MV-4-11 (cell line): ENCODE measurements around the gene PRKCA.

Source experiments
- DNase-seq: peaks from one replicate; lab custom pipeline; 2025; lab: John Stamatoyannopoulos, UW

PRKCA gene

DNA sequence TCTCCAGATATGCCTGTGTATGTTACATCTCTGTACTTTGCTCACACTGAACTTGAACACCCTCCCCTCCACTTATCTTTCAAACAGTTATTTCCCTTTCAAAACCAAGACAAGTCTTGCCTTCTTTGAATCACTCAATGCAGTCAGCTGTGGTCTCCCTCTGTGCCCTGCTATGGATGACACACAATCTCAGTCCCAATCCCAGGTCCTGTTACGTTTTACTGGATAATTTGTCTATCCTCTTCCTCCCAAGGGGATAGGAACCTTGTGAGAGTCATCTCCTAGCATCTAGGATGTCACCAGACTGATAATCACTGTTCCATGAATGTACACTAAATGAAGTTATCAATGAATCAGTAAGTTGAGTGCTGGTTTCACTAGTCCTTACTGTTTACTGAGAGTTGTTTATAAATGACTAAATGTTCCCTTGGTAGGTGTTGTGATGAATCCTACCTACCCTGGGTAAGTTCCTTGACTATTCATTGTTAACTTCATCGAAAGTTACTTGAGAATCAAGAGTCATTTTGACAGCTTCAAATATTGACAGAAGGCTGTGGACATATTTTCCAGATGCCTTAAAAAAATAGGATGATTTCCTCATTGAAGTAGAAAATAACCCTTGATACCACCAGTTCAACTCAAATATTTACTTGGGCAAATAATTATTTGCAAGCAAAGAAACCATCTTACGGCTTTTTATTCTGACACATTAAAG, 244.9 kb downstream of the PRKCA start:
- DNase-seq, result no peak

DNA sequence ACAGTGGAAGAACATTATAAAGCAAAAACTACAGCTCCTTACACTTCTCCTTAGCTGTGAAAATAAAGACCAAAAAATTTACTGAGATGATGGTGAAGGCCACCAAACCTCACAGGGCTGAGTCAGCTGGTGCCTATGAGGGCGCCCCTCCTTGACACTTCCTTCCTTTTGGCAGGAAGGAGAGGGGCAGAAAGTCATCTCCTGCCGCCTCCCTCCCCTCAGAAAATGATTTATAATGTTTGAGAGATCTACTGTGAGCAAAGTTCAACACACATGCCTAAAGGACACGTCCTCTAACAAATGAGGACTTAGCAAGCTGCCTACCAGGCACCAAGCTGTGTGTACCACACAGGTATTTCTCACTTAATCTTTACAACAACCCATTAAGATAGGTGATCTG, 245.7 kb downstream of the PRKCA start:
- DNase-seq, result no peak

DNA sequence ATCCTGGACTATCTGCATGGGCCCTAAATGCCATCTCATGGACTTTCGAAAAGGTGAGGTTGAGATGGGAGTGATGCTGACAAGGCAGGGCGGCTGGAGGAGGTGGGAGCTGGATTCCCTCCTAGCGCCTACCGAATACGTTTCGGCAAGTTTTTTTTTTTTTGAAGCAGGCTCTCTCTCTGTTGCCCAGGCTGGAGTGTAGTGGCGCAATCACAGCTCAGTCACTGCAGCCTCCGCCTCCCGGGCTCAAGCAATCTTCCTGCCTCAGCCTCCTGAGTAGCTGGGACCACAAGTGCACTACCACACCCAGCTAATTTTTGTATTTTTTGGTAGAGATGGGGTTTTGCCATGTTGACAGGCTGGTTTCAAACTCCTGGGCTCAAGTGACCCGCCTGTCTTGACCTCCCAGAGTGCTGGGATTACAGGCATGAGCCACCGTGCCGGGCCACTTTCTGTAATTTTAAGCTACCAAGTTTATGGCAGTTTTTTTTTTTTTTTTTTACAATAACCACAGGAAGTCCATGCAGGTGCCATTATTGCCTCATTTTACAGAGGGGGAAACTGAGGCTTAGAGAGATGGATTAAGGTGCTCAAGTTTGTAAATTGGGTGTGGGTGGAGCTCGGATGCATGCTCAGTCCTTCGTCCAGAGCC, 246.4 kb downstream of the PRKCA start:
- no peak for DNase-seq

DNA sequence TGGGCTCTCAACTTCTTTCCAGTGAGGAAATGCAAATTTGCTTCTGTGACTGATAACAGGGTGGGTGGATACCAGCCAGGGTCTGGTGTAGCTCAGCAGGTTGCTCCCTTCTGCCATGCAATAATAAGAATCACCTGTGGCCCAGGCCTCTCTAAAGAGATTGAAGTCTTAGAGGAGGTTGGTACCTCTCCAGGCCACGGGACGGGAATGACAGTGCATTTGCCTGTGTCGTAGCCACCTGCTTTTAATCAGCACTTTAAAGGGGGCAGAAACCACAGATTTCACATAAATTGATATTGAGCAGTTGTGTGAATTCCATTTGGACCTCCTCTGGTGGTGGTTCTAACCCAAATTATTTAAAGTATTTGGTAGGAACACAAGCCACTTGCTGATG, 246.9 kb downstream of the PRKCA start:
- DNase-seq, result no peak

DNA sequence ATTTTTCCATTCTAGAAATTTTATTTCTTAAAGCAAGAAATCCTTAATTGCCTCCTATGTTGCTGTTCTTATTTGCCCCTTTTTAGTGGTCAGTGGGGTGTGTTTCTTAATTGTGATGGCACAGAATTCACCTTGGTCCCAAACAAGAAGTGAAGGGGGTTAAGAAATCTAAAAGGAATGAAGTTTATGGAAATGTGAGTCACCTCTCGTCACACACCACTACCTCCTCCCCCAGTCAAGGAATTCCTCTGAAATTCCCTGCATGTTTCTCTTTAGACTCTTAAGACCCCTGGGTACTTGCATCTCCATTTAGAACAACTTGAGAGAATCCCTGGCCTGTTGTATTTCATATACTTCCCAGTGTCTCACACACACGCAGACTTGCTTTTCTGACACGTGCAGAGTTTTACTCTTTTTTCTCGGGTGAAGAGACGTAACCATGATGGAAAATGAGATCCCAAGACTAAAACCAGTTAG, 247.4 kb downstream of the PRKCA start:
- DNase-seq, result no peak

DNA sequence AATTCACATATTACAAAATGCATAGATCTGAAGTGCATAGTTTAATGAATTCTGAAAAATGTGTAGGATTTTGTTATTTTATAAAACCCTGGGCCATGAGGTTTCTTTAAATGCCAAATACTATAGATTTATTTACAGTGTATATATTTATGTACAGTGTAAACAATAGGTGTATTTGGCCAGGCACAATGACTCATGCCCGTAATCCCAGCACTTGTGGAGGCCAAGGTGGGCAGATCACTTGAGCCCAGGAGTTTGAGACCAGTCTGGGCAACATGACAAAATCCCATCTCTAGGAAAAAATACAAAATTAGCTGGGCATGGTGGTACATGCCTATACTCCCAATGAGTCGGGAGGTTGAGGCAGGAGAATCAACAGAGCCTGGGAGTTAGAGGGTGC, 249.4 kb downstream of the PRKCA start:
- no peak for DNase-seq

DNA sequence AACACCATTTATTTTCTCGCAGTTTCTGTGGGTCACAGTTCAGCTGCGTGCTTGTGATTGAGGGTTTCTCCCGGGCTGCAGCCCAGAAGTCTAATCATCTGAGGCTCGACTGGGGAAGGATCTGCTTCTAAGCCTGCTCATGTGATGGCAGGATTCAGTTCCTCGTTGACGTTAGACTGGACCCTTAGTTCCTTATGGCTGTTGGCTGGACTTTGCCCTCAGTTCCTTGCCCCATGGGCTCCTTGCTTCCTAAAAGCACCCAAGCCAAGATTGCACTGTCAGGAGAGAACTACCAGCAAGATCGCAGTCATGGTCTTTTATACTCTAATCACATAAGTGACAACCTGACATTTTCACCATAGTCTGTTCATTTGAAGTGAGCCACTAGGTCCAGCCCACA, 250.0 kb downstream of the PRKCA start:
- DNase-seq, result peak; percentile 48

DNA sequence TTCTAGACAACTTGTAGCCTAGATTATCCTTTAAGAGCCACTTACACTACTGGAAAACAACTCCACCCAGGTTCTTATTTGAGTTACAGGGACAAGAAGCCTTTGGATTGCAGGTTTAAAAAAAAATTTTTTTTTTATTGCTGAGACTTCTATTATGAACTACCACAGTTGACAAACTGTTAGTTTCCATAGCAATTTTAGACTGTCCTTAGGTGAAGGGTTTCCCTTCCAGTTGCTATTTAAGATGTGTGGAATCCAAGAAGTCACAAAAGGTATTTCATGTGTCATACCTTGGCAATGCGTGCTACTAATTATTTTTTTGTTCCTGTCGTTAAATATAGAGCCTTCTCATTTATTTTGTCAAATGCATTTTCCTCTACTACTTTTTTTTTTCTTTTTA, 253.2 kb downstream of the PRKCA start:
- no peak for DNase-seq

DNA sequence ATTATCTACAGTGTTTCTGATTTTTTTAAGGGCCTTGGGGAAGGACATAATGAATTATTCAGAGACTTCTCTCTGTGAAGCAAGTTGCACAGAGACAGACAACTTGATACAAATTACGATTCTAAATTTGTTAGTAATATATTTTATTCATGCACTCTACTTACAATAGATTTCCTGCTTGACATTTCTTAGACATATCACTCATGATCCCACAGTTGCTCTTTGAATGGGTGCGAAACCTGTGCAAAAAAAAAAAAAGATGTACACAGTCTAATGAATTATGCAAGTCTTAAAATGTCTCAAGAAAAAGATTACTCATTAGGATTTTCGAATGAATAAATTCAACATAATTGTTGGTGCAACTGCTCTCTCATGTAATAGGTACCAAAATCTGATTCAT, 254.8 kb downstream of the PRKCA start:
- DNase-seq, result no peak

DNA sequence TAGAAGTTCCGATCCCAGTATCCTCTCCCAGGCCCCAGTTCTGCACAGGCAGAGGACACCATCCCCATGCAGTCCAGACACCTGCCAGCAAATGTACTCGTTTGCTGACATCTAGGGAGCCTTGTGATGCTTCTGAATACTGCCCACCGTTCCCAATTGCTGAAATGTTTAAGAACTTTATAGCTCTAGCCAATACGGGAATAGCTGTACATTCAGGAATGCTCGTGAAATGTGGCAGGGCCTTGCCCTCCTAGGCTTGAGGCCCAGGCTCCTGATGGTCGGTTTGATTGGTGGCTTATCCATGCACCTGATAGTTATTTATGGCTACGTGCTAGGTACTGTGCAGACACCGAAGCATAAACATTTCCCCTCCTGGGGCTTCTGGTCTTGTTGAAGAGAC, 255.5 kb downstream of the PRKCA start:
- DNase-seq, result no peak

DNA sequence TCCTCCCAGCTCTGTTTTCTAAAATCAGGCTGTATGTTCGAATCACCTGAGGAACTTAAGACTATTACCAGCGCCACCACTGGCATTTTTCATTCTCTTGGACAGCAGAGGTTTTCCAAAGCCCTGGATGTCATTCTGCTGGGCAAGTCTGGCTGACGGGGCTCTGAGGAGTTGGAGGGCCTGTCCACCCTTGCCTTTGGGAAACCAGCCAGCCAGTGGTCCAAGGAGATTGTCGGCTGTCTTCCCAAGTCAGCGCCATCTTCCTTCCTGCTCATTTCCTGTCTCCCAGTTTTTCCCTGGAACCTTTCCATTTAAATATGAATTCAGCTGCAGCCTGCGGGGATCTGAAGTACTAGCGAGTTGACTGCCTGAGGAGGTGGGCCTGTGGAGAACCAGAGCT, 258.3 kb downstream of the PRKCA start:
- no peak for DNase-seq

DNA sequence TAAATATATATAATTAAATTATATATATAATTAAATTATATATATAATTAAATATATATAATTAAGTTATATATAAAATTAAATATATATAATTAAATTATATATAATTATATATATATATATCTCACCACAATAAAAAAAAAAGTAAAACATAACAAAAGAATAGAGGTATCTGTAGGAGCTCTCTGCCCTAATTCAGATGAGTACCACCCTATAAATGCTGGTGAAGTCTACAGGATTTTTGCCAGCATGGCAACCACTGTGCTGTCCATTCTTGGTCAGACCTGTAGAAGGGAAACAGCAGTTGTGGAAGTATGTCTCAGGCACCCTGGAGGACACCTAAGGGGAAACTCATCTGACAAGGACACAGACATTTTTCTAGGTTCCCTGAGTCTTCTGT, 259.7 kb downstream of the PRKCA start:
- DNase-seq, result no peak

DNA sequence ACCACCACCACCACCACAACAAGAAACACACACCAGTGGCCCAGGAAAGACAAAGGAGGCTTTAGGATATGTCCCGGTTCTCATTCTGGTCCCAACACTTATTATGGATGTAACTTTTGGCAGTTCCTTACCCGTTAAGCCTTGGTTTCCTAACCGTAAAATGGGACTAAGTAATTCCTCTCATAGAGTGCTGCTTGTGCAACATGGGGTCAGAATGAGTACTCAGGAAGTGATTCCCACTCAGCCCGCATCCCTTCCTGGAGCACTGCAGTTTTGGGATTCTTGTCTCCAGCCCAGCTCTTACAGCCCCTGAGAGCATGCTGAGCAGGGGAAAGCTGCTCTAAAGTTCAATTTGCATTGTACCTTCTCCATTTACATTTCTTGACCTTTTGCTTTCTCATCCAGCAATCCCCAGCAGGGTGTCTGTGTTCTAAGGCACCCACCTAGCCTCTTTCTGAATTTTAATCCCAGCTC, 262.6 kb downstream of the PRKCA start:
- DNase-seq, result no peak

DNA sequence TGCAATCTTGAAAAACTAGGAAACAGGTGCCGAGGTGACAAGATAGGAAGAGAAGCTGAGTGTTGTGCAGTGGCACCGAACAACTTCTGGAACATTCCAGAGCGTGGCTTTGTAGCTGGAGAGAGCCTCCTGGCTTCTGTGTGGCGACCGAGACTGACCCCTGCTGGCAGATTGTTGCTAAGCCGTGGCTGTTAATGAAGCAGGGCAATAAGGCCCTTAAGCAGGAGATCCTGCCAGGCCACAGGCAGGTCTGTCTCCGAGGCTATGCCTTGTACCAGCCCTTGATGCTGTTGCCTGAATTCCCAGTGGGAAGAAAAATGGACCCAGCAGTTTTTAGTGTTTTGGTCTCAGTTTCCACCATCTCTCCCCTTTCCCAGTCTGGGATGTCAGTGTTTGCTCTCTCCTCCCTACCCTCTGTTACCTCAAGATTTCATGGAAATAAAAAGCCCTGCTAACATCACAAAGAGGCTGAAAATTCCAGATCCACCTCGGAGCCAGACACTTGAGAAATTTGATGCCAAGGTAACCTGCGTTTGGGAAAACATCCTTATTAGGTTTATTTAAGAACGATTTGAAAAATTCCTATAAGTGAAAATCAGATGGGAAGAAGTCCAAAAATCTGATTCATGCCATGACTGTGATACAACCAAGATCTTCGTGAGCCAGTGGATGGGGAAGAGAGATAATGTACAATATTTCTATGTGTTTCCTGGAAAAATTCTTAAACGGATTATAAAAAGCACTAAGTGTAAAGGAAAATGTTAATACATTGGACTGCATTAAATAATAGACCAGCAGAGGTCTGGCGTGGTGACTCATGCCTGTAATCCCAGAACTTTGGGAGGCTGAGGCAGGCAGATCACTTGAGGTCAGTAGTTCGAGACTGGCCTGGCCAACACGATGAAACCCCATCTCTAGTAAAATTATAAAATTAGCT, 265.1 kb downstream of the PRKCA start:
- DNase-seq, result peak; percentile 68

DNA sequence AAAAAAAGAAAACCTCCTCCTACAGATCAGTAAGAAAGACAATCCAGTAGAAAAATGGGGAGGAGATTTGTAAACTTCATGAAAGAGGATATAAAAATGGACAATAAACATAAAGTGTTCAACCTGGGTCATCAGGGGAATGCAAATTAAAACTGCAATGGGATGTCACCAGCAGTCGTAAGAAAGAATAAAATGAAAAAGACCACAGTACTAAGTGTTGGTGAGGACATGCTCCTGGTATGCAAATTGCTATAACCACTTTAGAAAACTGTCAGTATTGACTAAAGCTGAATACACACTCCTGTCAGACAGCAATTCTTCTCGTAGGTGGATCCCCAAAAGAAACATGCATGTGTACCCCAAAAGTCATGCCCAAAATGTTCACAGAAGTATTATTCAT, 267.2 kb downstream of the PRKCA start:
- no peak for DNase-seq

DNA sequence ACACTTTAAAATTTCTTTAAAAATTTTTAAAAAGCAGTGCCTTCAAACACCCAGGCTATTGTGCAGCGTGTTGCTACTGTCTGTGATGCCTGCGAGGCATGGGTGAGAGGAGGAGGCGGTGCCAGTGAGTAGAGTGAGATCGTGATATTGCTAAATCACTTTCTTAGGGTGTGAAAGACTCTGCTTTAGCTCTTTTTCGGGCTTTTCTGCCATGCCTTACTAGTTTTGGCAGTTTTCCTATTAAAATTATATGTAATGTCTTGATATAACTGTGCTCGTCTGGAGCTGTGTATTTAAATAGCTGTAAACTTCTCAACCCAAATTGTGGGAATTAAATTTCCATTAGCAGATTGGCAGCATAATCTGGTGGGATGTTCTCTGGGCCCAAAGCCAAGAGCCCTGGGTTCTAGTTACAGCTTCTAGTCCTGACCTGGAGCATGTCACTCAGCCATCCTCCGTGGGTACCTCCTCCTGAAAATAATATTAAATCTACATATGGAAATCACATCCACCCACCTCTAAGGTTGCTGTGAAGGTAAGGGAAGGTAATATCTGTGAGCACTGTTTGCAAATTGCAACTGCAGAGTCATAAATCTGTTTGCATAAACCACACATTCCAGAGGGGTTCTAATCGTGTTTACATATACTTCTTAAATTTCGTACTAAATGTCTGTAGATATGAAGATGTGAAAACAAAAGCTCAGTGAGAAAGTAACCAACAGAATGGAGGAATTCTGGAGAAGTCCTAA, 268.2 kb downstream of the PRKCA start:
- no peak for DNase-seq

DNA sequence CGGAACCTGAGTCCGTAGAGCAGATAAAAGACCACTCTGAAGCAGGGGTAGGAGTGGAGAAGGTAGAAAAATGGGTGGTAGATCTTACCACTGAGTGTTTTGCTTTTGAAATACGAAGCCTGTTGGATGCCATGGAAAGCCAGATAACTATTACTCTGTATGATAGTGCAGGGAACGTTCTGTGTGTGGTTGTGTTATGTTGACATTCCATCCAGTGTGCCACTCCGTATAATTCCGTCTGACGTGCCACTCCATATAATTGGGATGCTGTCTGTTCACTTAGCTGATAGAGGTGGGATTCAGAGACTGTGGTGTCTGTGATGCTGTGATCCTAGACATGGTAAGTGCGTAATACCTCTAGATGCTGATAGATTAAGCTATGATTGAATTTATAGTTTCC, 269.3 kb downstream of the PRKCA start:
- no peak for DNase-seq

DNA sequence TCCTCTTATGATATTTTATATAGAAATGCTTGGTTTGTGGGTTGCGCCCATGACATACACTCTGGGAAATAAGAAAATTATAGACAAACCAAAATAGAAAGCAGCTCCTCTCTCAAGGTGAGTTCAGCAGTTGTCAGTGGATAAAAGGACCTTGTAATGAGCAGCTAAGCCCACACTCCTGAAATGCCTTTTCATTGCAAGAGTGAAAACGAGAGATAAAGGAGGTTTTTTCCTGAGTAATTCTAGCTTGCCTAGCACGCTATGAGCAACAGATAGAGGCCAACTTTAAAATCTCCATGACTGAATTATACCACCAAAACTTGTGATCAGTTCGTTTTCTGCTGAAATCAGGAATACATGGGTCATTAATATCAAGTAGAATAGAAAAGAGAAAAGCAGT, 270.7 kb downstream of the PRKCA start:
- DNase-seq, result no peak

DNA sequence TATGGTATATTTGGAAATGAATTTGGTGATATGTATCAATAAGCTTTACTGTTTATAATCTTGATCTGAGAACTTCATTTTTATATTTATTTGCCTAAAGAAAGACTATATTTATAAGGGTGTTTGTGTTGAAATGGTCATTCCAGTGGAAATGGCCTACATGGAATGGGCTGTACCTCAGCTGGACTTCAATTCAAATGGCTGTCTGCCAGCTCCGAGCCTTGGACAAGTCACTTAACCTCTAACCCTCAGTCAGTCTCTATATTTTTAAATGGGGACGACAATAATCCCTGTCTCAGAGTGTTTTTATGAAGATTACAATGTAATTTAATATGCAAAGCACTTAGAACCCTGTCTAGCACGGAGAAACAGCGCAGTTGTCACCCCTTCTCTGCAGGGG, 271.7 kb downstream of the PRKCA start:
- DNase-seq, result no peak

DNA sequence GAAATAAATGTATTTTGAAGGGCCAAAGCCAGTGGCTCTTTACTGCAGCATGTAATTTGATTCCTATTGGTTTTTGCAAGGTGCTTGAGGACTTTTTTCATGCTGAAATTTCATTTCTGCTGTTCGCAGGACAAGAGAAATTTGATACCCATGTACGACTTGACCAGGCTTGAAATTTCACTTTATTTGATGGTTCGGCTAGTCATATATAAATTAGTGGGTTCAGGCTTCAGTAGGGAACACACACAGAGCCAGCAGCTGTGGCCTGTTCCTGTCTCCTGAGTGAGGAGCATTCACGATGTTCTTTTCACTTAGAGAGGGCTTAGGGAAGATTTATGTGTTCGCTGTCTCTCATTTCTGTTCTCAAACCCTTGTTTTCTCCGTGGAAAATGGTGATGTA, 274.1 kb downstream of the PRKCA start:
- DNase-seq, result no peak

DNA sequence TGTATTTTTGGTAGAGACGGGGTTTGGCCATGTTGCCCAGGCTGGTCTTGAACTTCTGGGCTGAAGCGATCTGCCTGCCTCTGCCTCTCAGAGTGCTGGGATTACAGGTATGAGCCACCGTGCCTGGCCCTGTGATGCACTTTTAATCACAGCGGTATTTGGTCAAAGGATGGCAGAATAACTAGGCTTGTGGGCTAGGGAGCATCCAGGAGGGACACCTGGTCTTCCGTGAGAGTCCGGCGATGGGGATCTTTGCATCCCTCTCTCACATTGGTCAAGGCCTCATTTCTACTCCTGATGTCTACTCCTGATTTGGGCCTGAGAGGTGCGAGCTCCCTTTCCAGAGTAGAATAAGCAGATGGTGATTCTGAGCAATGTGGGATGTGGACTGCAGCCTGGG, 274.6 kb downstream of the PRKCA start:
- no peak for DNase-seq
